NOMO-1 treated with dmso at 0.1 percent for 144 hours (cell line): ENCODE results near the gene C2orf74.
"Not testable (repeated sequence)": the region's sequence is repeated elsewhere in the genome, so short reads cannot be mapped to it uniquely, and the experiment has no call there.

Source experiments
- DNase-seq: peaks from one replicate; lab custom pipeline; 2025; ENCODE audit not compliant: unreplicated experiment; lab: John Stamatoyannopoulos, UW

Gene C2orf74

GRCh38 chr2:61172671-61173070 lies 10.7 kb downstream of the C2orf74 start:
- DNase-seq: no peak

- no peak for DNase-seq
These were observed 11.1 kb downstream of the C2orf74 start for GRCh38 chr2:61173116-61173515.

- no peak for DNase-seq
These were observed 13.0 kb downstream of the C2orf74 start for GRCh38 chr2:61175036-61175435.

GRCh38 chr2:61176755-61177726 lies 15.1 kb downstream of the C2orf74 start:
- peak; percentile 80 for DNase-seq

- no peak for DNase-seq
These were observed 15.9 kb downstream of the C2orf74 start for GRCh38 chr2:61177727-61178549.

GRCh38 chr2:61178603-61179545 lies 16.9 kb downstream of the C2orf74 start:
- DNase-seq: no peak

GRCh38 chr2:61179701-61180639 lies 18.0 kb downstream of the C2orf74 start:
- DNase-seq: no peak

GRCh38 chr2:61180686-61181085 lies 18.7 kb downstream of the C2orf74 start:
- DNase-seq: no peak

GRCh38 chr2:61181382-61182058 lies 19.5 kb downstream of the C2orf74 start:
- no peak for DNase-seq

- no peak for DNase-seq
These were observed 20.0 kb downstream of the C2orf74 start for GRCh38 chr2:61182059-61182383.

- DNase-seq: no peak
These were observed 21.8 kb downstream of the C2orf74 start for GRCh38 chr2:61183795-61184194.

GRCh38 chr2:61184263-61184662 lies 22.3 kb downstream of the C2orf74 start:
- no peak for DNase-seq

- DNase-seq: no peak
These were observed 23.3 kb downstream of the C2orf74 start for GRCh38 chr2:61185231-61185728.

- no peak for DNase-seq
These were observed 25.1 kb downstream of the C2orf74 start for GRCh38 chr2:61187085-61187484.

- DNase-seq: no peak
These were observed 31.9 kb downstream of the C2orf74 start for GRCh38 chr2:61193670-61194561.

- not testable (repeated sequence) for DNase-seq
These were observed 32.7 kb downstream of the C2orf74 start for GRCh38 chr2:61194646-61195045.

GRCh38 chr2:61196671-61197070 lies 34.7 kb downstream of the C2orf74 start:
- DNase-seq: no peak

- DNase-seq: no peak
These were observed 43.1 kb downstream of the C2orf74 start for GRCh38 chr2:61205132-61205531.
